22Rv1 (cell line): ENCODE measurements around the gene EEF2.
"Not testable (repeated sequence)": the region's sequence is repeated elsewhere in the genome, so short reads cannot be mapped to it uniquely, and the experiment has no call there.

Experiments used
- H3K27ac ChIP-seq: fragments of 450-650 bp; 2 replicates; pipeline ENCODE4 v1.5.1; 2017
- CTCF ChIP-seq: fragments of 450-650 bp; IDR thresholded peaks from 2 replicates; pipeline ENCODE4 v1.5.1; 2017; ENCODE audit warnings: mild to moderate bottlenecking
- ZFX ChIP-seq: fragments of 450-650 bp; IDR thresholded peaks from 2 replicates; pipeline ENCODE4 v1.6.1; 2017; ENCODE audit warnings: antibody characterized with exemption, borderline replicate concordance

Gene EEF2

GRCh38 chr19:4013886-4014540 is 28.8 kb upstream of the EEF2 start:
- TF ChIP-seq CTCF (no peak), ZFX (no peak)

DNA sequence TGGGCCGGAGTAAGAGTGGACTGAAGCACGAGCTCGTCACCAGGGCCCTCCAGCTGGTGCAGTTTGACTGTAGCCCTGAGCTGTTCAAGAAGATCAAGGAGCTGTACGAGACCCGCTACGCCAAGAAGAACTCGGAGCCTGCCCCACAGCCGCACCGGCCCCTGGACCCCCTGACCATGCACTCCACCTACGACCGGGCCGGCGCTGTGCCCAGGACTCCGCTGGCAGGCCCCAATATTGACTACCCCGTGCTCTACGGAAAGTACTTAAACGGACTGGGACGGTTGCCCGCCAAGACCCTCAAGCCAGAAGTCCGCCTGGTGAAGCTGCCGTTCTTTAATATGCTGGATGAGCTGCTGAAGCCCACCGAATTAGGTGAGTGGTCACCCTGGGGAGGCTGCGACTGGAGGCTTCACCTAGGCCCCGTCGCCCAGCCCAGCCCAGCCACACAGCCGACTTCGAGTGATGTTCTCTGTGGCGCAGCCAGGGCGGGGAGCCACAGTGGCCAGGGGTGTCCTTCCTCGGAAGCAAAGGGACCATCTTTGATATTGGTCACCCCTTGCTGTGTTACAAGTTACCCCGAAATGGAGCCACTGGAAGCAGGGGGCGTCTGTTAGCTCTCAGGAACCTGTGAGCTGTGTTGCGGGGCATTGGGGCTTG is 27.8 kb upstream of the EEF2 start:
- TF ChIP-seq CTCF (no peak), ZFX (no peak)
- H3K27ac ChIP-seq: no peak overlapping the region

More at GRCh38 chr19:4013886-4014540, 28.8 kb upstream of the EEF2 start:
- no peak overlapping the region for H3K27ac ChIP-seq

- no peak for TF ChIP-seq CTCF
- TF ChIP-seq ZFX: no peak
Observed at GRCh38 chr19:4012092-4012974, 27.1 kb upstream of the EEF2 start.

GRCh38 chr19:4011430-4011829 is 26.2 kb upstream of the EEF2 start:
- not testable (repeated sequence) for H3K27ac ChIP-seq

More at GRCh38 chr19:4012092-4012974, 27.1 kb upstream of the EEF2 start:
- no peak overlapping the region for H3K27ac ChIP-seq

- TF ChIP-seq CTCF (no peak), ZFX (no peak)
- no peak overlapping the region for H3K27ac ChIP-seq
Observed at GRCh38 chr19:4010808-4011110, 25.5 kb upstream of the EEF2 start.

DNA sequence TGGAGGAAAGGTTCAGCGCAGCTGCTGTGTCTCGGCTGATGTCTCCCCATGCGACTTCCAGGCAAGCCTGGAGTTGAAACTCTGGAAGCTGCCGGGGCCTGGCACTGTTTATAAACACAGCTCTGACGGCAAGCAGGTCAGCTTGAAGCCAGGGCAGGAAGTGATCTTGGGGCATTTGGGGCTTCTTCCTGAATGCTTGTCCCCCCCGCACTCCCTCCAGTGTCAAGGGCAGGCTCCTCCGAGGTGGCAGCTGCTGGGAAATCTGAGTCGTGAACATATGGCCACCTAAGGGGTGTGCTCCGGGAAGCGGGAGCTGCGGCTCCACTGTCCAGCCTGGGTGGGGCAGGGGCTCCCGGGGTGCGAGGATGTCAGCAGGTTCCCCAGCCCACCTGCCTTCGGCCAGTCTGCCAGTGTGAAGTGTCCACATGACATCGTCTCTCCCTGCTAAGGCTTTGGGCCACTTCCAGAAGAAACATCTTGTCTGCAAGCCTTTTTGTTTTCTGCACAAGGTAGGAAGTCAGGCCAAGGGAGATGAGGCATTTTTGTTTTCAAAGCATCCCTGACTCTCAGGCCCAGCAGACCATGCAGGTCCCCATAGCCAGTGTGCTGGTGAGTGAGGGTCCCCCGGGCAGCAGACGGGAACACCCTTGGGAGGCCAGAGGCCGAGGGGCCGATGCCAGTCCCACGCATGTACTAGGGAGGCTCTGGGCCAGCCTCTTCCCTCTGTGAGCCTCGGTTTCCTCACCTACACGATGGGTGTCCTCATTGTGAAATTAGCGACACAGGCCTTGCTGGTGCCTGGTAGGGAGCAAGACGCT is 24.9 kb upstream of the EEF2 start:
- TF ChIP-seq CTCF (no peak), ZFX (no peak)
- no peak overlapping the region for H3K27ac ChIP-seq

DNA sequence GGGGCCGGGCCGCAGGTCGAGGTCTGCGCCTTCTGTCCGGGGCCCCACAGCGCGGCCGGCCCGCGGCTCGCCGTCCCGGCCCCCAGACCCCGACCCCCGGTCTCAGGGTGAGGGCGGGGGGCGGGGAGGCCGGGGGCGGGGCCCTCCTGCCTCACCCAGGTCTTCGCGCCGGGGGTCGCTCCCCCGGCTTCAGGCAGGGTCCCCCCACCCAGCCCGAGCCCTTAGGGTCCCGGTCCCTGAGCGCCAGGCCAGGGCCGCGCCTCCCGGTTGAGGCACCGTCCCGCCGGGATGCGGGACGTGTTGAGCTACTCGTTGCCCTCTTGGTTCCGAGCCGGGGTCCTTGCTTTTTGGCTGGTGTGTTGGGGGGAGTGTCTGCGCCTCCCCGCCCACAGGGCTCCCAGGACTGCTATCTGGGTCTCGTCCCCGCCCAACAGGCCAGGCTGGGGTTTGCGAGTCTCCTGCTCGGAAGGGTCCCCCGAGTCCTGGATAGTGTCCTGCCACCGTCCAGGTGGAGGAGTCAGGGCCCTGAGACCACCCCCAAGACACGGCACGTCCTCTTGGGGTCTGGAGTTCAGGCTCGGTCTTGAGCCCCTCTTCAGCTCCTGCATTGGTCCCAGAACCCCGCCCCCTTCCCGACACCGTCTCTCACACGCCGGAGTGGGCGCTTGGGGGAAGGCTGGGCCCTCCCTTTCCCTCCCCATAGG is 22.7 kb upstream of the EEF2 start:
- peak overlapping the region; percentile 83 for H3K27ac ChIP-seq

More for the DNA sequence above, 22.7 kb upstream of the EEF2 start:
- TF ChIP-seq ZFX: no peak
- no peak for TF ChIP-seq CTCF
